ENCODE measurements around the gene ECSCR. TPM values are rescaled to one million over a fixed set of nuclear protein-coding genes. Genes with fewer than 3 reads are reported as not detected.

ECSCR gene
- total and polyA plus RNA-seq, 10 of the 15 experiments (the other 5 are each of a cell fraction or from before 2014, with no cell fraction given) = 0.15 to 0.83 (median 0.23) TPM; not detected in 3

- TF ChIP-seq POU2F2 (IDR thresholded peaks at IDR 0.05; ENCODE audit: borderline replicate concordance, low read depth, low read length) (no peak), MEF2A (IDR thresholded peaks at IDR 0.05; ENCODE audit: insufficient read depth, low read depth, low read length) (no peak), NBN (IDR thresholded peaks at IDR 0.05) (no peak), SIX5 (IDR thresholded peaks at IDR 0.05; ENCODE audit: low read depth, low read length, severe bottlenecking) (no peak), EZH2 (IDR thresholded peaks at IDR 0.05; ENCODE audit: borderline replicate concordance, control insufficient read depth, low read depth, low read length) (no peak)
Measured at GRCh38 chr5:139418793-139419192, 43.8 kb downstream of the ECSCR start (continued).

- no peaks in the 10 kb centered on the region for H3K27me3 ChIP-seq (replicated peaks in 1 of 2; ENCODE audit: control insufficient read depth in 2 of 2, insufficient read depth in 2 of 2, low read length in 1 of 2)
- intact Hi-C loops (cut with micrococcal nuclease; ENCODE audit: unreplicated experiment) = no loop called here
Measured at GRCh38 chr5:139417214-139417613, 45.3 kb downstream of the ECSCR start.

More at GRCh38 chr5:139417214-139417613, 45.3 kb downstream of the ECSCR start:
- Histone ChIP-seq H4K20me1 (ENCODE audit: control insufficient read depth, insufficient read depth) (no peaks in the 10 kb centered on the region), H3K4me3 (no peak overlapping the region), H2AFZ (ENCODE audit: control insufficient read depth, low read depth, low read length) (no peak overlapping the region), H3K4me1 (ENCODE audit: control insufficient read depth, insufficient read depth, low read length) (peaks cover 21% of the 10 kb centered on the region), H3K9me3 (replicated peaks; ENCODE audit: control insufficient read depth, insufficient read depth, low read length) (no peaks in the 10 kb centered on the region), H3K9ac (ENCODE audit: control insufficient read depth, insufficient read depth, low read length) (no peak overlapping the region), H3K4me2 (ENCODE audit: control insufficient read depth, insufficient read depth) (no peak overlapping the region), H3K79me2 (ENCODE audit: control insufficient read depth, insufficient read depth, low read length) (no peaks in the 10 kb centered on the region), H3K27ac (ENCODE audit: control insufficient read depth, insufficient read depth) (no peak overlapping the region), H3K36me3 (ENCODE audit: control insufficient read depth in 2 of 2, insufficient read depth in 2 of 2, low read length in 1 of 2) (peaks cover 0 to 3% of the 10 kb centered on the region in 2 experiments; a peak in 1 of 4 replicates)
- BruUV-seq (replicated peaks) = no TSS peak
- FAIRE-seq (no peak), DNase-seq (ENCODE audit: low read depth, low spot score) (no peak), ATAC-seq (no peak)
- SMC1A ChIA-PET (ENCODE audit: uncharacterized antibody, unreplicated experiment) = interaction anchor here (0.9 to 4.4 kb wide), 5 partner anchors 8 to 98 kb away, joined by 3 to 105 read pairs (median 3); no protein-coding TSS in a partner anchor
- in situ Hi-C loops (cut with MboI) = no loop called here
- CTCF ChIA-PET = interaction anchor here (1.0 to 9.5 kb wide), 2 partner anchors 98 to 346 kb away, joined by 3 to 491 read pairs; no protein-coding TSS in a partner anchor
- TF ChIP-seq STAT1 (conservative IDR thresholded peaks at IDR 0.05) (no peak), CHD1 (IDR thresholded peaks at IDR 0.05; ENCODE audit: low read depth, low read length) (no peak), EZH2 (IDR thresholded peaks at IDR 0.05; ENCODE audit: borderline replicate concordance, control insufficient read depth, low read depth, low read length) (no peak), BCL11A (IDR thresholded peaks at IDR 0.05; ENCODE audit: low read depth, low read length) (no peak)
- TF ChIP-seq, protein P1, sequence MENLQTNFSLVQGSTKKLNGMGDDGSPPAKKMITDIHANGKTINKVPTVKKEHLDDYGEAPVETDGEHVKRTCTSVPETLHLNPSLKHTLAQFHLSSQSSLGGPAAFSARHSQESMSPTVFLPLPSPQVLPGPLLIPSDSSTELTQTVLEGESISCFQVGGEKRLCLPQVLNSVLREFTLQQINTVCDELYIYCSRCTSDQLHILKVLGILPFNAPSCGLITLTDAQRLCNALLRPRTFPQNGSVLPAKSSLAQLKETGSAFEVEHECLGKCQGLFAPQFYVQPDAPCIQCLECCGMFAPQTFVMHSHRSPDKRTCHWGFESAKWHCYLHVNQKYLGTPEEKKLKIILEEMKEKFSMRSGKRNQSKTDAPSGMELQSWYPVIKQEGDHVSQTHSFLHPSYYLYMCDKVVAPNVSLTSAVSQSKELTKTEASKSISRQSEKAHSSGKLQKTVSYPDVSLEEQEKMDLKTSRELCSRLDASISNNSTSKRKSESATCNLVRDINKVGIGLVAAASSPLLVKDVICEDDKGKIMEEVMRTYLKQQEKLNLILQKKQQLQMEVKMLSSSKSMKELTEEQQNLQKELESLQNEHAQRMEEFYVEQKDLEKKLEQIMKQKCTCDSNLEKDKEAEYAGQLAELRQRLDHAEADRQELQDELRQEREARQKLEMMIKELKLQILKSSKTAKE (IDR thresholded peaks at IDR 0.05; ENCODE audit: low read depth, poor library complexity, severe bottlenecking) = no peak
- POLR2A ChIA-PET = interaction anchor here (0.7 to 3.4 kb wide), 3 partner anchors 10 to 21 kb away, joined by 3 to 14 read pairs (median 5); partner anchors contain the start of genes DNAJC18 and SPATA24
- RAD21 ChIA-PET (ENCODE audit: unreplicated experiment) = interaction anchor here (1.4 to 9.2 kb wide), 3 partner anchors 96 to 166 kb away, joined by 4 to 241 read pairs (median 19); no protein-coding TSS in a partner anchor
- 96% methylated on average over 4 of the region's 4 CpGs for WGBS (ENCODE audit: insufficient coverage, insufficient replicate concordance, low lambda C conversion rate, missing lambda C conversion rate)

Measured in GM12878 (cell line).